Stimulated activated CD4-positive, alpha-beta T cell treated with anti-CD3 and anti-CD28 coated beads, Interleukin-4, amount 100 ng/mL, for 48 hours (primary cell): ENCODE results near the gene KDM3B.
"Not testable (repeated sequence)": the region's sequence is repeated elsewhere in the genome, so short reads cannot be mapped to it uniquely, and the experiment has no call there.

Source experiments
- DNase-seq, 2 donors: peaks; one replicate each; pipeline ENCODE4 v3.0.0-alpha.2; 2020; ENCODE audit warnings: low read depth in 2 of 2

KDM3B gene

GRCh38 chr5:138352071-138352721 lies at the start of gene KDM3B:
Gene KDM3B (plus strand): TSS chr5:138352685. CDS start chr5:138352796, 111 bp downstream.
- peak; percentile 82 to 92 for DNase-seq

- DNase-seq: no peak
Observed at GRCh38 chr5:138303372-138303771, 49.1 kb upstream of the KDM3B start.

DNA sequence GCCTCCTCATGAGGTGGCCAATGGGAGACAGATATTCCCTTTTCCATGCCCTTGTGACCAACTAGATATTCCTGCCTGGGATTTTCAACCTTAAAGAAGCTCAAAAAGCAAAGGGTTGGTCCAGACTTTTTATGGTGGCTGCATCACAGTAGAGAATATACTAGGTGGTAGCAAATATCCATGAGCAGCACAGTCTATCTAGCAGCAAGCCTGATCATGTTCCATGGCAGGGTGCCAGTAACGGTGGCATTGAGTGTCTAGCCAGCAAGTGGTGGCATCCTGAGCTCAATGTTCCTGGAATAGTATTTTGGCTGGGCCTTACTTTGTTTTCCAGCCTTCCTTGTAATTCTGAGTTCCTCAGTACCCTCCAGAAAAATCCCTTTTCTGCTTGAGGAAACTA lies 46.7 kb upstream of the KDM3B start:
- DNase-seq: no peak

DNA sequence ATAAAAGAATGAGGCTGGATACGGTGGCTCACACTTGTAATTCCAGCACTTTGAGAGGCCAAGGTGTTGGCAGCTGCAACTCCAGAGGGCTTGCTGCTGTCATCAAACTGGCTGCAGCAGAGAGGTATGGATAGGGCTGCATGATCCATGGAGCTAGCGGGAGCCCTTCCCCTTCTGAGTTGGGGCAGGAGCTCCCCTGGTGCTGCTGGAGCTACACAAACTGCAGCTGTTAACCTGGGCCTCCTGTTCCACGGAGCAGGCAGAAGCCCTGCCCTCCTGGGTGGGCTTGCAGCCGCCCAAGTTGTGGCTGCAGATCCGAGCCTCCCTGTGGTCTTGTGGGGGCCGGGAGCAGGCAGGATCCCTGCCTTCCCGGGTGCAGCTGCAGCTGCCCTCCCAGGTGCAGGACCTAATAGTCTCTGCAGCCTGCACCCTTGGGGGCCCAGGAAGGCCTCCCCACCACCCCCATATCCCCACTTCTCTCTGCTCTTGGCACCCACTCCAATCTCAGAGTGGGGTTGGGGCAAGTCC lies 36.7 kb upstream of the KDM3B start:
- no peak for DNase-seq

DNA sequence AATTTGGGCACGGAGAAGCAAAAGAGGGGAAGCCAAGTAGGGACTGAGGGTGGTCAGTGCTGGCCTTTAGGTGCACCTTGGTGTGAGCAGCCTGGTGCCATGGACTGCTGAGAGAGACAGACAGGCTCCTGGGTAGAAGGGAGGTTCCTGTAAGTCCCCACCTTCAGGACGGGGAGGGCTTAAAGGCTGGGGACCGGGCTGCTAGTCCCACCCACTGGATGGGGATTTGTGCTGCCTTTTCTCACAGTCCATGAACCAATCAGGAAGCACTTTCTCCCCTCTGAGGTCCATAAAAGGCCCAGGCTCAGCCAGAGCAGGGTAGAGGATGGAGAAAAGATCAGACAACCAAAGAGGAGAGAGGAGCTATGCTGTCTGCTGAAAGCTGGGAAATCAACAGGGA lies 36.1 kb upstream of the KDM3B start:
- no peak for DNase-seq

DNA sequence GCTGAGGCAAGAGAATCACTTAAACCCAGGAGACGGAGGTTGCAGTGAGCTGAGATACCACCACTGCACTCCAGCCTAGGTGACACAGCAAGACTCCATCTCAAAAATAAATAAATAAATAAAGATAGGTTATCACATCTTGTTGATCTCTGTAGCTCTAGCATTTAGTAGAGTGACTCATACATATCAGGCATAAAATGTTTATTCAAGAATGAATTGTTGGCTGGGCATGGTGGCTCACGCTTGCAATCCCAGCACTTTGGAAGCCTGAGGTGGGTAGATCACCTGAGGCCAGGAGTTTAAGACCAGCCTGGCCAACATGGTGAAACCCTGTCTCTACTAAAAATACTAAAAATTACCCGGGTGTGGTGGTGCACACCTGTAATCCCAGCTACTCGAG lies 34.3 kb upstream of the KDM3B start:
- not testable (repeated sequence) for DNase-seq

- no peak for DNase-seq
Observed at GRCh38 chr5:138330813-138331448, 21.6 kb upstream of the KDM3B start.

GRCh38 chr5:138331449-138332368 lies 20.8 kb upstream of the KDM3B start, which contains the start of gene CDC25C:
Gene CDC25C (minus strand): TSS chr5:138331804. CDS start chr5:138331180, 624 bp downstream.
- peak; percentile 91 to 97 for DNase-seq

DNA sequence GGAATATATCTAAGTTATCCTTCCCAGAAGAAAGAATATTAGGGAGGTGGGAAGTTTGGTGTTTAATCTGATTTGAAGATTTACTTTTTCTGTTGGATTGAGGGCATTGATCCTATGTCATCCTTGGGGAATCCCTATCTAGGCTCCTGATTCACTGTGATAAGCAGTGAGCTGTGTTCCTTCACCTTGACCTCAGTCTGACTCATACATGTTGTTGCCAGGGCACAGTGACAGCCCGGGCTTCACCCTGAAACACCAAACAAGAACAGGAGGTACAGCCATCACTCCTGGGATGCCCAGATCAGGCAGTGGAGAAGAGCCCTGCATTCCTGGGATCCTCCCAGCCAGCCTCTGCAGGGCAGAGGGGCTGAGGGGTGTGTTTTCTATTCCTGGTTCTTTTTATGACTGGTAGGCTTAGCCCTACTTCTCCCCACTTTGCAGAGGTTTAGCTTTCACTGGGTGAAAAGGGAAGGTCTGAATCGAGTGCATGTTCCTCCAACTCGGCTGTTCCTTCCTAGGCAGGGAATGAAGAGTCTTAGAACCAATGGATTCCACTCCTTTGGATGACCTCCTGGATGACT lies 17.5 kb upstream of the KDM3B start:
- DNase-seq: no peak

- DNase-seq: no peak
Observed at GRCh38 chr5:138336952-138337684, 15.4 kb upstream of the KDM3B start.

DNA sequence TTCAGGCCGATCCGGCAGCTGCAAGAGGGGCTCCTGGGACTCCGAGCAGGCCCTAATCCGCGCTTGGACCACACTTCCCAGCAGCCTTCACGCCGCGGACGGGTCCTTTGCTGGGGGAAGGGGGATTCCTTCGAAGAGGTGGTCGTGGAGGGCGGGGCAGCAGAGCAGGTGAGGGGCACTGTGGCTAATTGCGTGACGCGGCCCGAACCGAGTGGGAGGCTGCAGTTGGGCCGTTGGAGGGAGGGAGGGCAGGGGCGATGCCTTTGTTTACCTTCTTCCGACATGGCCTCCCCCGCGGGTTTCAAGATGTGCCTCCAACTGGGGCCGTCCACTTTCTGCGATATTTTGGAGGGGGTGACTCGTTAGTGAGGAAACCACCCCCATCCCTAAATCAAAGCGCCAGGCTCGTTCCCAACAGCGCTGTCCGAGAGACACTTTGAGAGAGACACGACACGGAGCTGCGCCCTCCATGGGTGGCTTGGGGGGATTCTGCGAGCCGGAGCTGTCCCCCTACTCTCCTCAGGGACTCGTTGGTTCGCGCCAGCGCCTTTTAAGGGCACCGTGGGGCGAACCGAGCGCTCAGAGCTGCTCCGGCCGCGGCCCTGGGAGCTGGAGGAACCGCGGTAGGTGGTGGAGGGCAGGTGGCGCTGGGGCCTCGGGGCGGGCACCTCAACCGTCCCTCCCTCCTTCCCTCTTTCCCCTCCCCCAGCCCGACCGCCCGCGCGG lies 14.6 kb upstream of the KDM3B start, which contains the start of gene FAM53C:
Gene FAM53C (plus strand): TSS at position 582 of the 726 bp plus-strand sequence. CDS start 3,070 bp downstream, outside the sequence.
- peak; percentile 89 to 91 for DNase-seq

GRCh38 chr5:138338411-138339090 lies 13.9 kb upstream of the KDM3B start:
- DNase-seq: no peak

- DNase-seq: no peak
Observed at GRCh38 chr5:138339091-138339456, 13.4 kb upstream of the KDM3B start.

- DNase-seq: no peak
Observed at GRCh38 chr5:138339464-138339863, 13.0 kb upstream of the KDM3B start.

DNA sequence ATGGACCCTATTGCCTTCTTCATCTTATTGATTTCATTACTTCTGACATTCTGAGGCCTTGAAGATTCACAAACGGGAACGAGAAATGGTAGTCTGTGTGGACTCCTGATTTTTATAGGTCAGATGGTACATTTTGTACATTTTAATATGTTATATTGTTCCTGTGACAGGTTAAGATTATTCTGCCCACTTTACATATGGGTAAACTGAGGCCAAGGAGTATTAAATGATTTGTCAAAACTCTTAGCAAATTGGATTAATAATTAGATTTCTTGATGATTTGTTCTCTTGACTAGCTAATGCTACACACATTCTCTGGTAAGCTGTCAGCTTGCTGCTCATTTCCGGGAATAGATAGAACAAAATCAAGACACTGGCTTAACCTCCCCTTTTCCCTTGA lies 12.5 kb upstream of the KDM3B start:
- no peak for DNase-seq

DNA sequence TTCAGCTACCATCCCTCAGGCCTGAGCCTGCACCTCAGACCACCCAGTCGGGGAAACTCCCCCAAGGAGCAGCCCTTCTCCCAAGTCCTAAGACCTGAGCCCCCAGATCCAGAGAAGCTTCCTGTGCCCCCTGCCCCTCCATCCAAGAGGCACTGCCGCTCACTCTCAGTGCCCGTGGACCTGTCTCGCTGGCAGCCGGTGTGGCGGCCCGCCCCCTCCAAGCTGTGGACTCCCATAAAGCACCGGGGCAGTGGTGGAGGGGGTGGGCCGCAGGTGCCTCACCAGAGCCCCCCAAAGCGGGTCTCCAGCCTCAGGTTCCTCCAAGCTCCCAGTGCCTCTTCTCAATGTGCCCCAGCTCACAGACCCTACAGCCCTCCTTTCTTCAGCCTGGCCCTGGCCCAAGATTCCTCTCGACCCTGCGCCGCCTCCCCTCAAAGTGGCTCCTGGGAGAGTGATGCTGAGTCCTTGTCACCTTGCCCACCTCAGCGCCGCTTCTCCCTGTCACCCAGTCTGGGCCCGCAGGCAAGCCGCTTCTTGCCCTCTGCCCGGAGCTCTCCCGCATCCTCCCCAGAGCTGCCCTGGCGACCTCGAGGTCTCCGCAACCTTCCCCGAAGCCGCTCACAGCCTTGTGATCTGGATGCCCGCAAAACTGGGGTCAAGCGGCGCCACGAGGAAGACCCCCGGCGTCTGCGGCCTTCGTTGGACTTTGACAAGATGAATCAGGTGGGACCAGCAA lies 7.4 kb upstream of the KDM3B start:
- no peak for DNase-seq

GRCh38 chr5:138346889-138347288 lies 5.6 kb upstream of the KDM3B start:
- DNase-seq: no peak

DNA sequence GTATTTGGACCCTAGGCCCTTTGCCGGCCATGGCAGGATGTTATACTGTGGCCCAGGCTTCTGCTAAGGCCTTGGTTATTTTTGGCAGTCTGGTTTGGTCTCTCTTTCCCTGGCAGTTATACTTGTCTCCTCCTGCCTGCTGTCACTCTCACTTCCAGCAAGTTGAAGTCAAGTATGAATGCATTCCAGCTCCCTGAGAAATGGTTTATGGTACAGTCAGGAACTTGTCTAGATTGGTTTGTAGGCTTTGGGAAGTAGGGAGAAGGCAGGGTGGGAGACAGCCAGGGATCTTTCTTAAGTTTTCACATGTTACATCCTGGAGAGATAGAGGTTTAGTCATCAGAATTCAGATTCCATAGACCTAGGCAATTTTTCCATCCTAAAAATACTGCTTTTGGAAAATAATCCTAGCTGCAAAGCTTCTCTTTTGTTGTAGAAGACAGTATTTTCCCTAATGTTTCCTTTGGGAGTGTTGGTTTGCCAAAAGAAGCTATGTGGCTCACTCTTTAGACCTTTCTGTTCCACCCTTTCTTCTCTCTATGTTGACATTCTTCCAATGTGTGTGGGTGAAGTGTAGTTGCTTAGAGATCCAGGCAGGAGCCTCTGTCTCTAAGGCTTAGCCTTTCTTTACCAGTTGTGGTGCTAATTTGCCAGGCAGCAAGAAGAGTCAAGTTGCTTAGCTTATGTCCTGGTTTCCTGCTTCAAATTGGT lies 2.5 kb upstream of the KDM3B start:
- DNase-seq: no peak

DNA sequence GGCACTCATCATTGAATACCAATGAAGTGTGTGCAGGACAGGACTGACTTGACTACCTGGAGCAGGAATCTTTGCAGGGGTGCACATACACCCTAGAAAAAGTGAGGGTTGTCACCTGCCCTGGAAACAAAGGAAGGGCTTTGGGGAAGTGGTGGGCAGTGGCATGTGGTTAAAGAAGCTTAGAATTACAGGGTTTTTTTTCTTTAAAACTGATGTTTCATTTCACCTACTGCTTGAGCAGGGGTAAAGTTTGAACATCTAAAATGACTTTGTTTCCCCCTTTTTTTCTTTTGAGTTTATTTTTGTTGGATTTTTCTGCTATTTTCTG lies 2.0 kb upstream of the KDM3B start:
- no peak for DNase-seq
